ENCODE data around the gene PDLIM1. TPM values are rescaled to one million over a fixed set of nuclear protein-coding genes. Genes with fewer than 3 reads are reported as not detected.

PDLIM1 gene
- total and polyA plus RNA-seq, 2 of the 8 experiments (the other 6 are each of a cell fraction or from before 2014, with no cell fraction given), result 169 to 245 TPM

DNA sequence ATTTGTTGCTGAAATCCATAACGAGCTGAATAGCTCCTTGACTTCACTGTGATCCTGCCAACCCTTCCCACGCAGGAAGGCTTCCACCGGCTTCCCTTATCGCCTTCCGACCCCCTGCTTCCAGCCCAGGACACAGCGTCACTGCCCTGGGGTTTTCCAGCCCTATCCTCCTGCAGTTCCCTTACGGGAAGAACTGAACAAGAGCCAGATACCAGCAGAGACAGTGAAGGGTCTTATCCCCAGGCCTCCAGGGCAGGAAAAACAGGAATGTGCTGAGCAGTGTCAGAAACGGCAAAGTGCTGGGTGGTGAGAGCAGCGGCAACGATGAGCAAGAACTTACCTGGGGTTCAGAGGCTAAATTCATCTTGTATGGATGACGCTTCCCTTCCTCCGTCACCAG is 22.4 kb downstream of the PDLIM1 start:
- POLR2A ChIA-PET (ENCODE audit: partially characterized antibody), result no interaction called here
- H3K27ac ChIP-seq (ENCODE audit: low read depth, low read length), result no peak overlapping the region
- peak overlapping the region; percentile 75; the same call in 1 of the 2 replicates for H2BK5ac ChIP-seq (ENCODE audit: low read depth, low read length)
- no peak for FAIRE-seq
- no peak overlapping the region for H4K8ac ChIP-seq (ENCODE audit: extremely low read depth, insufficient read depth, low read length)
- H2AK5ac ChIP-seq (ENCODE audit: low read depth, low read length), result peak overlapping the region; percentile 70; the same call in 1 of the 2 replicates
- no peak overlapping the region for H3K18ac ChIP-seq (ENCODE audit: extremely low read depth, low read length)
- peaks cover 6 to 23% (median 14%) of the 10 kb centered on the region in 4 experiments for H3K4me1 ChIP-seq (replicated peaks in 1 of 4; ENCODE audit: control insufficient read depth in 3 of 4, insufficient read depth in 4 of 4, low read length in 3 of 4)
- peak in 1 of 2 experiments; percentile 47 for DNase-seq (ENCODE audit: low read depth in 1 of 2, low spot score in 2 of 2)
- peaks cover 0 to 1% of the 10 kb centered on the region in 2 experiments for H4K20me1 ChIP-seq (replicated peaks in 1 of 2; ENCODE audit: control insufficient read depth in 1 of 2, insufficient read depth in 2 of 2, low read length in 2 of 2)
- no peak overlapping the region for H3K4ac ChIP-seq (replicated peaks; ENCODE audit: insufficient read length, low read depth, low read length)
- CTCF ChIA-PET (ENCODE audit: partially characterized antibody), result interaction anchor here (1.0 to 2.9 kb wide), 2 partner anchors 25 to 94 kb away, joined by 3 to 10 read pairs; no protein-coding TSS in a partner anchor
- no peaks in the 10 kb centered on the region for H3K9me3 ChIP-seq (ENCODE audit: insufficient read depth in 2 of 2, low read depth in 1 of 2, low read length in 1 of 2)
- H2BK120ac ChIP-seq (replicated peaks; ENCODE audit: low read depth, low read length), result no peak overlapping the region
- peaks cover 3 to 18% of the 10 kb centered on the region in 2 experiments; a peak in 2 of 4 replicates for H3K79me2 ChIP-seq (ENCODE audit: control insufficient read depth in 1 of 2, insufficient read depth in 2 of 2, low read length in 2 of 2)
- no peak overlapping the region for H2BK15ac ChIP-seq (ENCODE audit: low read length)
- no peak overlapping the region for H4K91ac ChIP-seq (replicated peaks; ENCODE audit: insufficient read length, low read length)
- no peak overlapping the region for H3K14ac ChIP-seq (ENCODE audit: insufficient read length)
- H3K9ac ChIP-seq (replicated peaks in 1 of 4; ENCODE audit: extremely low read depth in 1 of 4, low read depth in 3 of 4, low read length in 3 of 4), result no peak overlapping the region; a peak in 1 of 7 replicates
- peaks cover 0 to 52% (median 7%) of the 10 kb centered on the region in 4 experiments; a peak in 6 of 8 replicates for H3K36me3 ChIP-seq (ENCODE audit: control insufficient read depth in 2 of 4, insufficient read depth in 4 of 4, low read length in 3 of 4)
- H3K56ac ChIP-seq (replicated peaks; ENCODE audit: insufficient read length, low read depth, low read length), result no peak overlapping the region
- no peaks in the 10 kb centered on the region for H3K23me2 ChIP-seq (ENCODE audit: low read depth, low read length)
- H3K79me1 ChIP-seq (ENCODE audit: low read depth, low read length), result peaks cover 12% of the 10 kb centered on the region
- WGBS, 2 experiments (ENCODE audit: extremely low coverage in 1 of 2, insufficient coverage in 1 of 2, insufficient read length in 1 of 2, insufficient replicate concordance in 2 of 2, low coverage in 1 of 2, low lambda C conversion rate in 2 of 2, missing lambda C conversion rate in 1 of 2), result 84% methylated on average over 12 of the region's 12 CpGs; no CpG with 5 or more reads in 1 of the 2 experiments
- H3K23ac ChIP-seq (ENCODE audit: insufficient read length), result no peak overlapping the region
- H3K27me3 ChIP-seq (replicated peaks in 1 of 4; ENCODE audit: control insufficient read depth in 3 of 4, extremely low read depth in 1 of 4, insufficient read depth in 3 of 4, low read length in 3 of 4), result no peaks in the 10 kb centered on the region
- no peak overlapping the region for H3K4me3 ChIP-seq (ENCODE audit: extremely low read depth in 1 of 4, insufficient read depth in 2 of 4, low read depth in 3 of 4, low read length in 4 of 4)
- H4K5ac ChIP-seq (ENCODE audit: insufficient read length, low read depth, low read length), result no peak overlapping the region
- 0 out of 2 replicates have a peak overlapping the region, but pooled peaks have one; percentile 26 for H2BK20ac ChIP-seq (ENCODE audit: low read length)
- TF ChIP-seq, protein P1, sequence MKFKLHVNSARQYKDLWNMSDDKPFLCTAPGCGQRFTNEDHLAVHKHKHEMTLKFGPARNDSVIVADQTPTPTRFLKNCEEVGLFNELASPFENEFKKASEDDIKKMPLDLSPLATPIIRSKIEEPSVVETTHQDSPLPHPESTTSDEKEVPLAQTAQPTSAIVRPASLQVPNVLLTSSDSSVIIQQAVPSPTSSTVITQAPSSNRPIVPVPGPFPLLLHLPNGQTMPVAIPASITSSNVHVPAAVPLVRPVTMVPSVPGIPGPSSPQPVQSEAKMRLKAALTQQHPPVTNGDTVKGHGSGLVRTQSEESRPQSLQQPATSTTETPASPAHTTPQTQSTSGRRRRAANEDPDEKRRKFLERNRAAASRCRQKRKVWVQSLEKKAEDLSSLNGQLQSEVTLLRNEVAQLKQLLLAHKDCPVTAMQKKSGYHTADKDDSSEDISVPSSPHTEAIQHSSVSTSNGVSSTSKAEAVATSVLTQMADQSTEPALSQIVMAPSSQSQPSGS (IDR thresholded peaks at IDR 0.05; ENCODE audit: low read length), result no peak
- TF ChIP-seq SIRT6 (IDR thresholded peaks at IDR 0.05; ENCODE audit: low read length), result no peak
- H2AFZ ChIP-seq (ENCODE audit: low read length), result no peak overlapping the region
- H3K4me2 ChIP-seq (ENCODE audit: insufficient read depth in 1 of 2, low read depth in 2 of 2, low read length in 2 of 2), result no peak overlapping the region
- H2BK12ac ChIP-seq (ENCODE audit: low read depth, low read length), result peak overlapping the region; percentile 40; the same call in 1 of the 2 replicates

Measured in H1 (cell line).